GM21390 (cell line): ENCODE data around the gene RUNX1.

ENCODE experiments used
- ATAC-seq: cut with Tn5 transposase; IDR thresholded peaks from one replicate; pipeline ENCODE4 v1.9.1; 2021; ENCODE audit not compliant: unreplicated experiment

RUNX1 gene

DNA sequence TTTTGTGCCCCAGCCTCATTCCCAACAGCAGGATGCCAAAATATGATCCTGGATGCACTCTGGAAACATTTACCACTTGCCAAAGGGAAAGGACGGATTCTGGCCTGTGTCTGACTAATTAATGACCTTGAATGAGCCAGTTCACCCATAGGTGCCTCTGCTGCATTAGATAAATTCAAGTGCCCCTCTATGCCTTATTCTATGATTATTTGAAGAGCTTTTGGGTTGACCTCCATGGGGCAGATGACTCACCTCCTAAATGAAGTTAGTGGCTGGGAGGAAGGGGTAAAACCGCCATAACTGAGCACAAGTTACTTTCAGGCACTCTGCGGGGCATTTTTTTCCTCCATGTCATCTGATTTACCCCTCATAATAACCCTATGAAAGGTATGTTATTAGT is 282.2 kb downstream of the RUNX1 start:
- no peak for ATAC-seq

DNA sequence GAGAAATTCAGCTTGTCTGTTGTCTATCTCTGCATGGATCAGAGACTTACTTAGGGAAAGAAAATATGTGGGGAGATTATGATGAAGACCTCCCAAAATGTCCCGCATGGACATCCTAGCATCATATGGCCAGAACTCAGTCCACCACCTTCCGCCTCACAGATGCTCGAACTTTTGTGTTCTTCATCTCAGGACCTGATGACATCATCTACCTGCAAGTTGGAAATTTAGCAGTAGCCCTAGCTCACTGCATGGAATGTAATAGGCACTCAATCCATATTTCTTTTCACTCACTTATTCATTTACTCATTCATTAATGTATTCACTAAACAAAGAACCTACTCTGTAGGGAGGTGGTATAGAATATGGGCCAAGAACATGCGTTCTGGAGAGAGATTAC is 283.5 kb downstream of the RUNX1 start:
- no peak for ATAC-seq

DNA sequence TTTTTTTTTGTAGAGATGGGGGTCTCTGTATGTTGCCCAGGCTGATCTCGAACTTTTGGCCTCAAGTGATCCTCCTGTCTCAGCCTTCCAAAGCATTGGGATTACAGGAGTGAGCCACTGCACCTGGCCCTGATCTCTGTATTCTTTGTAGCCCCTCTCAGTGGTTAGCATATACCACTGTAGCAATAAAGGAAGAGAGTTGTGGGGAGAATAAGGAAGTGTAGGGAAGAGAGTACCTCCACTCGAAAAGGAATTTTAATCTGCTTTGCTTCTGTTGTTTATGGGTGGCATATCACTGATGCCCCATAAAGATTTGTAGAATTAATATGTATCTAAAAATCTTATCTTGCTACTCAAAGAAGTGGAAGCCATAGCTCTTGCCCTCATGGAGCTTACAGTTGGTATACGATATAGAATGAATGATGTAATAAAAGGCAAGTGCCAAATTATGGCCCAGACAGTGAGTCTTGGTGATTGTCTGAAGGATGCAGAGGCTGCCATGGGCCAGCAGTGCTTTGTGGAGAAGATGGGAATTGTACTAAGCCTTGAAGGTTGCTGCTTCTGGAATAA is 284.3 kb downstream of the RUNX1 start:
- no peak for ATAC-seq

DNA sequence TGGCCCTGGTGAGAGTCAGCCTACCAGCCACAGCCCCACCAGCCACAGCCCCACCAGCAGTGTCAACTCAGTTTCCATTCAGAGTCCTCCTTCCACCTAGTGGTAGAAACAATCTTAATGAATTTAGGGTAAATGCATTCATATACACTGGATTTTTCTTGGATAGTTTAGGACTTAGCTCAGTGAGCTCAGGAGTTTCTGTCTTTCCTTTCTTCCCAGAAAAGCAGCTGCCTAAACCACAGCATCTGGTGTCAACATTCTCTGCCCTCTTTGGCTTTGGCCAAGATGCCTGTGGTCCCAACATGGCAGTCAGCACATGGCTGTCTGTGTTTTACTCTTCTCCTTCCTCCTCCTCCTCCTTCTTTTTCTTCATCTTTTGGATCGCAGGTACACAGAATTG is 286.3 kb downstream of the RUNX1 start:
- no peak for ATAC-seq

DNA sequence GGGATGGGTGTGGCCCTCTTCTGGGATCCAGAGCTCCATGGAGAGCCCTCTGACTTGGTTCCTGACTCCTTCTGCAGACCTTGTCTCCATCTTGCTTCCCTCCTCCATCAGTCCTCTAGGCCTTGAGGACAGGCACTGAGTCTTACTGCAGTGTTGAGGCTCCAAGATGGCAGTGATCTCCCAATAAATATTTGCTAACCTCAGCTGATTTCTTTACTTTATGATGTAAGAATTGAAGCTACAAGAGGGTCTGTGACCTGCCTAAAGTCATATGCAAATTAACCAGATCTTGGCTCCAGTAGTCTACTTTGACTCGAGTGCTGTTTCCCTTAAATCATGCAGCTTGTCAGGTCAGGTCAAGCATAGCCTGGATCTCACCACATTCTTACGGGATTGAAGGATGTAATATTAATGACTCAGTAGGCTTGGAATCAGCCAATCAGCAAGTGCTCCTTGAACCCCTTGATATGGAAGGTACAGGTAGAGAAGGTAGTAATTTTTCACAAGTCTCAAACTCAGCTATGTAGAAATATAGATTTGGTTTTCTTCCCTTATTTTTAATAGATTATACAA is 287.3 kb downstream of the RUNX1 start:
- no peak for ATAC-seq

DNA sequence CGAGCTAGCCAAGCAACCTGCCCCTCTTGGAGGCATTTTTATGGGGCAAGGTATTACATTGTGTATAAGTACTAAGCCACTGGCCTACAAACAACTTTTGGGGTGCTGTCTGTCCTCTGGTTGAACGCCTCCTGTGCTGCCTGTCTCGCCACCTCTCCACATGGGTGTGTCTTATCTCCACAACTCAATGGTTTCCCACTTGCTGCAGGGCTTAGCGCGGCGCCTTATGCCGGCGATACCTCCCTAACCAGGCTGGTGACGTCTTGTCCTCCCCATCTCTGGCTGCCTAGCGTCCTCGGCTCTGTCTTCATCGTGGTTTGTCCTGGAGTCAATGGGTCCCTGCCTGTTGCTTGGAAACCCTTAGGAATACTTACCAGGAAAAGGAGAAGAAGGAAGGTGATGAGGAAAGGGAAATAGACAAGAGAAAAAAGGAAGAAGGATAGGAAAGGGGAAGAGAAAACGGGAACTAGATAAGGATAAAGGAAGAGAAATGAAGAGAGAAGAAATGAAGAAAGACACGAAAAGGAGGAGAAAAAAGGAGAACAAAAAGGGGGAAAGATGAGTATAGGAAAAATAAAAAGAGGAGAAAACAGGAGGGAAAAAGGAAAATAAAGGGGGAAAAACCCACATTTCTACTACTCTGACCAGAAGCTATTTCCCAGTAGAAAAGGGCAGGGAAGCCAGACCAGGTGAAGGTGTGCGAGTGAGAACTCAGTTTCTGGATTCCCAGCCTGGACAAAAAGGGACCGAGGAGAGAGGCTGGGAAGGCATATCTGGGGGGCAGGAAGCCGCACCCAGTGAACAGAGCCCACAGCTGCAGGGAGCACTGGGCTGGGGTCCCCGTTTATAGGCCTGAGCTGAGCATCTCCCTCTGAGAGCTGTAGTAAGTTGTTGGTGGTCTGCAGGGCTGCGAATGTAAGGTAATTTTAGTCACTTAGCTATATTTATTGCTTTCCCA is 294.1 kb downstream of the RUNX1 start:
- ATAC-seq = no peak

DNA sequence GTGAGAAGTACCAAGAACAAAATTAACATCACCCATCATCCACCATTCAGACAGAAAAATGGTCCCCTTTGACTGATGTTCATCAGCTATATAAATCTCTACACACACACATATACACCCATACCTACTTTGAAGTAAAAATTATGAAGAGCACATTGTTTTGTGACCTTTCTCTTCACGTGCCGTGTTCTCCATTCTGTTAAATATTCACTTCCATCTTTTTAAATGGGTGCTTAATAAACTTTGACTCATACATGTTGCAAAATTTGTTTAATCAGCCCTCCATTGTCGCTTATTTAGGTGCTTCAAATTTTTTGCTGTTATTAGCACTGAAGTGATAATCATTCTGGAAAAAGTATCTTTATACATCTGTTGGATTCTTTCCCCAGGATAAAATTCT is 300.2 kb downstream of the RUNX1 start:
- ATAC-seq = no peak

DNA sequence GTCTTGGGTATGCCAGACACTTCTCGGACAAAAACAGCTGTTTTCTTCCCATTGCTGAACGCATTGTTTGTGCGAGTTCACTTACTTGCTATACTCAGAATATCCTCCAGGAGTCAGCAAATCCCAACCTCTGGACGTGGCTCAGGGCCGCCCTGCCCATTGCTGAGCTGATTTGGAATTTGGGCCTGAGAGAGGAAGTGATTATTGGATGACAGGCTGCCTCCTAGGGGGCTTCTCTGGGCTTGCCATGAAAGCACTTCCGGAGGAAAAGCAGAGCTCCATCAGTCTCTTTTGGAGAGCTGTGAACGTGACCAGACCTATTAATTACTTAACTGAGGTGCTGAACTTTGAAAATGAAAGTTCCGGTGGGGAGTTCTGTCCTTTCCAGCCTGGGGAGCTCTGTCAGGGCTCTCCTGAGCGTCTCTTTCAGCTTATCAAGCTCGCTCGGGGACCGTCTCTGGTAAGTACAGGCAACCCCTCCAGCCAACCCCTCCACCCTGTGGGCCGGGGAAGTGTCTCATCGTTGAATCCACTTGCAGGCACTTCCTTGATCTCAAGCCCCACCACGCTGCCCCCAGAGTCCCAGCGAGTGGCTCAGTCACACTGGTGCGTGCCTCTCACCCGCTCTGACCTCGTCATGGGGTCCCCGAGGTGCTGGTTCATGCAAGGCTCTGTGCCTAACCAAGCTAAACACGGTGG is 303.4 kb downstream of the RUNX1 start:
- no peak for ATAC-seq

DNA sequence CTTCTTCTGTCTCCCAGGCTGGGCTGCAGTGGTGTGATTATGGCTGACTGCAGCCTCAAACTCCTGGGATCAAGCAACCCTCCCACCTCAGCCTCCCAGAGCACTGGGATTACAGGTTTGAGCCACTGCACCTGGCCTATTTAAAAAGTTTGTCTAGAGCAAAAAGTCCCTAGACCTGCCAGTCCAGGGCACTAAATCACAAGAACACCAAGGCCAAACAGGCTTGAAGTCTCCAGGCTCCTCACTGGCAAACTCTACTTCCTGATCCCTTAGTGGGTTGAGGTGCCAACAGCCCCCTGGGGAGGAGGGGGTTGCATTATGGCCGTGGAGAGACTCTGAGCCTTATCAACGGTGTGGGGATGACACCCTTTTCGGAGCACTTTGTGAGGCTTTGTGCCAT is 304.3 kb downstream of the RUNX1 start:
- ATAC-seq = no peak

DNA sequence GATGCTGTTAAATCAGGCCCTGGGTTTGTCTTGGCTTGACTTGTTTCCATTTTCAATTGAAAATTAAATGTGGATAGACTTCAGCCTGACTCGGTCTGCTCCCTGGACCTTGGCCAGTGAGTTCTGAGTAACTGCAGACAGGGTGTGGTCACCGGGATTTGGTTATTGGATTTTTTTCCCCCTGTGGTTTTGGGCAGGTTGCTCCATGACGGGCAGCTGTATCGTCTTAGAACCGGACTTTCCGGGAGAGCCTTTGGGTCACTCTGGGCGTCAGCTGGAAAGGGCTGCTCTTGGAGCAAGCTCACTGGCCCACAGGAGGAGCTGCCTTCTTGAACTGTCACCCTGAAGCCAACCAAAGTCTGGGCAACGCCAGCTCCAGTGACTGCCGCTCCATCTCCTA is 305.3 kb downstream of the RUNX1 start:
- no peak for ATAC-seq

DNA sequence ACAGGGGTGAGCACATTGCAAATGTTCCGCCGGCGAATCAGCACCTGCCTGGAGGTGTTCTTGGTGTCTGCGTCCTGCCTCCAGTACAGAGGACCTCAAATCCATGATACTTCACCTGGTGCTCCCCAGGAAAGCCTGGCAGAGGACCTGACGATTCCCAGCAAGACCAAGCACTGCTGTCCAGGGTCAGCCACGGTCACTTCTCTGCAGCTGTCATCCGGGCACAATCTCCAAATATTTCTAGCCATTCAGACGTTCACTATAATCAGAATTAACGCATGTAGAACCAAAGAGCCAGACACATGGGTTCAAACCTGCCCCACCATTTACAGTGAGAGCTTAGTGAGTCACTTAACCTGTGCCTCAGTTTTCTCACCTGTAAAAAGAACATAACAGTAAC is 305.8 kb downstream of the RUNX1 start:
- ATAC-seq = no peak

DNA sequence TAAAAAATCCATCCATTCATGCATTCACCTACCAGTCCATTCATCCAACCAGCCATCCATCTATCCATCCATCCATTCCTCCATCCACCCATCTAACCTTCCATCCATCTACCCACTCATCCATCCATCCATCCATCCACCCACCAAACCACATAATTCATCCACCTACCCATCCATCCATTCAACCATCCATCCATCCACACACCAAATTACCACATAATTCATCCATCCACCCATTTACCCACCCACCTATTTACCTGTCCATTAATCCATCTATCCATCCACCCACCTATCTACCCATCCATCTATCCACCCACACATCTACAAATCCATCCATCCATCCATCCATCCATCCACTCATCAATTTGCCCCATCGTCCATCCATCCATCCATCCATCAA is 308.9 kb downstream of the RUNX1 start:
- ATAC-seq = no peak
